ENCODE measurements around the gene AKAP11. TPM values are rescaled to one million over a fixed set of nuclear protein-coding genes. Genes with fewer than 3 reads are reported as not detected.

The AKAP11 gene
- total RNA-seq, 4 donors from 2014 or later, result 15.8 to 34.4 (median 20.7) TPM

- DNase-seq (ENCODE audit: low spot score in 2 of 2), result no peak
- H3K9me3 ChIP-seq, result no peaks in the 10 kb centered on the region
- 88% methylated on average over 8 of the region's 8 CpGs for WGBS
- TF ChIP-seq, protein P1, sequence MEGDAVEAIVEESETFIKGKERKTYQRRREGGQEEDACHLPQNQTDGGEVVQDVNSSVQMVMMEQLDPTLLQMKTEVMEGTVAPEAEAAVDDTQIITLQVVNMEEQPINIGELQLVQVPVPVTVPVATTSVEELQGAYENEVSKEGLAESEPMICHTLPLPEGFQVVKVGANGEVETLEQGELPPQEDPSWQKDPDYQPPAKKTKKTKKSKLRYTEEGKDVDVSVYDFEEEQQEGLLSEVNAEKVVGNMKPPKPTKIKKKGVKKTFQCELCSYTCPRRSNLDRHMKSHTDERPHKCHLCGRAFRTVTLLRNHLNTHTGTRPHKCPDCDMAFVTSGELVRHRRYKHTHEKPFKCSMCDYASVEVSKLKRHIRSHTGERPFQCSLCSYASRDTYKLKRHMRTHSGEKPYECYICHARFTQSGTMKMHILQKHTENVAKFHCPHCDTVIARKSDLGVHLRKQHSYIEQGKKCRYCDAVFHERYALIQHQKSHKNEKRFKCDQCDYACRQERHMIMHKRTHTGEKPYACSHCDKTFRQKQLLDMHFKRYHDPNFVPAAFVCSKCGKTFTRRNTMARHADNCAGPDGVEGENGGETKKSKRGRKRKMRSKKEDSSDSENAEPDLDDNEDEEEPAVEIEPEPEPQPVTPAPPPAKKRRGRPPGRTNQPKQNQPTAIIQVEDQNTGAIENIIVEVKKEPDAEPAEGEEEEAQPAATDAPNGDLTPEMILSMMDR (IDR thresholded peaks at IDR 0.05), result no peak
- TF ChIP-seq EP300 (IDR thresholded peaks at IDR 0.05), result no peak
- TF ChIP-seq POLR2A (IDR thresholded peaks at IDR 0.05), result no peak
- no peak for TF ChIP-seq POLR2AphosphoS5 (IDR thresholded peaks at IDR 0.05)
- no peaks in the 10 kb centered on the region for H3K4me1 ChIP-seq
- peaks cover 3% of the 10 kb centered on the region for H3K27me3 ChIP-seq
- H3K4me3 ChIP-seq, result no peak overlapping the region
- H3K27ac ChIP-seq, result no peak overlapping the region
- H3K36me3 ChIP-seq, result no peaks in the 10 kb centered on the region
These were observed 97.3 kb downstream of the AKAP11 start for GRCh38 chr13:42369071-42369797.

DNA sequence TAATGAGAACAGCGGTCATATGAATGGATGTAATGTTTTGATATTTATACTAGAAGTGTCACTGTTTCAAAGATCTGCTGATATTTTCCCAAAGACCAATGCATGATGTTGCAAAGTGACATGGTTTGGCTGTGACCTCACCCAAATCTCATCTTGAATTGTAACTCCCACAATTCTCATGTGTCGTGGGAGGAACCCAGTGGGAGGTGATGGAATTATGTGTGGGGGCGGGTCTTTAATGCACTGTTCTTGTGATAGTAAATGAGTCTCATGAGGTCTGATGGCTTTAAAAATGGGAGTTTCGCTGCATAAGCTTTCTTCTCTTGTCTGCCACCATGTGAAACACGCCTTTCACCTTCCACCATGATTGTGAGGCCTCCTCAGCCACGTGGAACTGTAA is 98.3 kb downstream of the AKAP11 start:
- H3K4me3 ChIP-seq, result no peak overlapping the region
- no peaks in the 10 kb centered on the region for H3K9me3 ChIP-seq
- 69% methylated on average over 6 of the region's 6 CpGs for WGBS
- H3K27ac ChIP-seq, result no peak overlapping the region
- H3K4me1 ChIP-seq, result no peaks in the 10 kb centered on the region
- no peak for TF ChIP-seq EP300 (IDR thresholded peaks at IDR 0.05)
- TF ChIP-seq POLR2A (IDR thresholded peaks at IDR 0.05), result no peak
- TF ChIP-seq POLR2AphosphoS5 (IDR thresholded peaks at IDR 0.05), result no peak
- TF ChIP-seq, protein P1 (IDR thresholded peaks at IDR 0.05), result no peak
- H3K36me3 ChIP-seq, result no peaks in the 10 kb centered on the region
- no peak for DNase-seq (ENCODE audit: low spot score in 2 of 2)
- H3K27me3 ChIP-seq, result no peaks in the 10 kb centered on the region

Other genes starting within 250 kb of the AKAP11 start
- 10 to 100 TPM; 14.8 to 28.0 (median 16.9) TPM for gene DGKH, start 223.5 kb upstream of the AKAP11 start, total RNA-seq